Thyroid gland (tissue), 4 donors: ENCODE data around the gene C17orf113.

Experiments
- POLR2A ChIP-seq, 2 donors: fragments of 450-650 bp; IDR thresholded peaks; one replicate each; pipeline ENCODE4 v1.6.1; 2017; ENCODE audit warnings: antibody characterized with exemption in 2 of 2, mild to moderate bottlenecking in 2 of 2, moderate library complexity in 1 of 2
- TF ChIP-seq, protein P1 (sequence below), 6 experiments: fragments of 200-600 bp in 3 of 6; fragments of 450-650 bp in 3 of 6; sonication (generic) in 3 of 6; IDR thresholded peaks; one replicate each; pipeline ENCODE4 v1.5.1; 2016 to 2019; ENCODE audit warnings: antibody characterized with exemption in 6 of 6, mild to moderate bottlenecking in 2 of 6, inconsistent platforms in 1 of 6, moderate library complexity in 1 of 6

- TF ChIP-seq, protein P1, sequence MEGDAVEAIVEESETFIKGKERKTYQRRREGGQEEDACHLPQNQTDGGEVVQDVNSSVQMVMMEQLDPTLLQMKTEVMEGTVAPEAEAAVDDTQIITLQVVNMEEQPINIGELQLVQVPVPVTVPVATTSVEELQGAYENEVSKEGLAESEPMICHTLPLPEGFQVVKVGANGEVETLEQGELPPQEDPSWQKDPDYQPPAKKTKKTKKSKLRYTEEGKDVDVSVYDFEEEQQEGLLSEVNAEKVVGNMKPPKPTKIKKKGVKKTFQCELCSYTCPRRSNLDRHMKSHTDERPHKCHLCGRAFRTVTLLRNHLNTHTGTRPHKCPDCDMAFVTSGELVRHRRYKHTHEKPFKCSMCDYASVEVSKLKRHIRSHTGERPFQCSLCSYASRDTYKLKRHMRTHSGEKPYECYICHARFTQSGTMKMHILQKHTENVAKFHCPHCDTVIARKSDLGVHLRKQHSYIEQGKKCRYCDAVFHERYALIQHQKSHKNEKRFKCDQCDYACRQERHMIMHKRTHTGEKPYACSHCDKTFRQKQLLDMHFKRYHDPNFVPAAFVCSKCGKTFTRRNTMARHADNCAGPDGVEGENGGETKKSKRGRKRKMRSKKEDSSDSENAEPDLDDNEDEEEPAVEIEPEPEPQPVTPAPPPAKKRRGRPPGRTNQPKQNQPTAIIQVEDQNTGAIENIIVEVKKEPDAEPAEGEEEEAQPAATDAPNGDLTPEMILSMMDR (IDR thresholded peaks at IDR 0.05): no peak
- no peak for TF ChIP-seq POLR2A (IDR thresholded peaks at IDR 0.05)
These were observed 25.4 kb upstream of the C17orf113 start for GRCh38 chr17:42075789-42076188.
